Hepatocyte (in vitro differentiated cells): Measurements from ENCODE around the gene AP1G2. TPM values are rescaled to one million over a fixed set of nuclear protein-coding genes. Genes with fewer than 3 reads are reported as not detected.

Source experiments
- DNase-seq: peaks from one replicate; pipeline ENCODE4 v3.0.0-alpha.2; 2016; ENCODE audit warnings: low spot score
- H2AFZ ChIP-seq: fragments of 200-600 bp; sonication (generic); 2 replicates; pipeline ENCODE4 v1.6.0; 2016; ENCODE audit warnings: antibody characterized with exemption, mild to moderate bottlenecking
- H3K27ac ChIP-seq: fragments of 200-600 bp; sonication (generic); 2 replicates; pipeline ENCODE4 v1.5.1; 2016; ENCODE audit warnings: mild to moderate bottlenecking
- H3K27me3 ChIP-seq: fragments of 200-600 bp; sonication (generic); 2 replicates; pipeline ENCODE4 v1.6.1; 2016
- H3K36me3 ChIP-seq: fragments of 200-600 bp; sonication (generic); replicated peaks from 2 replicates; pipeline ENCODE4 v1.5.1; 2016; ENCODE audit warnings: low read depth; ENCODE audit not compliant: insufficient read depth
- H3K4me1 ChIP-seq: fragments of 200-600 bp; sonication (generic); 2 replicates; pipeline ENCODE4 v1.5.1; 2016; ENCODE audit warnings: mild to moderate bottlenecking, moderate library complexity; ENCODE audit not compliant: insufficient read depth
- H3K4me2 ChIP-seq: fragments of 200-600 bp; sonication (generic); 2 replicates; pipeline ENCODE4 v1.6.0; 2016
- H3K4me3 ChIP-seq: fragments of 200-600 bp; sonication (generic); 2 replicates; pipeline ENCODE4 v1.5.1; 2016; ENCODE audit warnings: mild to moderate bottlenecking
- H3K79me2 ChIP-seq: fragments of 200-600 bp; sonication (generic); 2 replicates; pipeline ENCODE4 v1.6.0; 2017; ENCODE audit warnings: mild to moderate bottlenecking
- H3K9me2 ChIP-seq: fragments of 200-600 bp; sonication (generic); replicated peaks from 2 replicates; pipeline ENCODE4 v1.6.0; 2017; ENCODE audit warnings: mild to moderate bottlenecking; ENCODE audit not compliant: insufficient read depth
- H3K9me3 ChIP-seq: fragments of 200-600 bp; sonication (generic); 2 replicates; pipeline ENCODE4 v1.5.1; 2016; ENCODE audit warnings: low read depth, mild to moderate bottlenecking
- H4K20me1 ChIP-seq: fragments of 200-600 bp; sonication (generic); 2 replicates; pipeline ENCODE4 v1.6.0; 2016; ENCODE audit warnings: mild to moderate bottlenecking; ENCODE audit not compliant: insufficient read depth, poor library complexity, severe bottlenecking
- CTCF ChIP-seq: fragments of 200-600 bp; sonication (generic); IDR thresholded peaks from 2 replicates; pipeline ENCODE4 v1.5.1; 2016; ENCODE audit warnings: antibody characterized with exemption, mild to moderate bottlenecking; ENCODE audit not compliant: poor library complexity
- EZH2 ChIP-seq: fragments of 200-600 bp; sonication (generic); IDR thresholded peaks from 2 replicates; pipeline ENCODE4 v1.6.1; 2016; ENCODE audit warnings: antibody characterized with exemption, mild to moderate bottlenecking, borderline replicate concordance
- EZH2phosphoT487 ChIP-seq: fragments of 200-600 bp; sonication (generic); IDR thresholded peaks from one replicate; pipeline ENCODE4 v1.6.1; 2018; ENCODE audit warnings: antibody characterized with exemption, mild to moderate bottlenecking, low read depth, moderate library complexity; ENCODE audit not compliant: unreplicated experiment, severe bottlenecking
- WGBS: methylation state at CpG from one replicate; pipeline ENCODE4 v1.1.6; 2016; ENCODE audit warnings: low lambda C conversion rate; ENCODE audit errors: missing lambda C conversion rate; 5-methylcytosine and 5-hydroxymethylcytosine counted together
- polyA plus RNA-seq: library from polyadenylated mRNA; unstranded; fragments of >200 nt; fragmentation: Nextera tagmentation; extraction: Ambion mirVana; gene quantifications from 2 replicates; pipeline ENCODE4 v1.2.1, GENCODE V29; 2016
- total RNA-seq: library from RNA; depleted of rRNA; stranded (reverse); fragments of >200 nt; gene quantifications from 2 replicates; pipeline ENCODE4 v1.2.3, GENCODE V29; 2014

The AP1G2 gene
- total and polyA plus RNA-seq, 2 experiments from 2014 or later, result 87.5 to 191 TPM

GRCh38 chr14:23522643-23523198 lies 44.9 kb downstream of the AP1G2 start:
- no peaks in the 10 kb centered on the region for H3K9me3 ChIP-seq
- no peak overlapping the region for H2AFZ ChIP-seq
- H3K4me1 ChIP-seq, result no peaks in the 10 kb centered on the region
- H3K27ac ChIP-seq, result no peak overlapping the region
- H3K79me2 ChIP-seq, result no peaks in the 10 kb centered on the region
- 95% methylated on average over 9 of the region's 9 CpGs for WGBS
- H3K36me3 ChIP-seq, result no peaks in the 10 kb centered on the region
- no peak overlapping the region for H3K4me2 ChIP-seq
- DNase-seq, result no peak
- H4K20me1 ChIP-seq, result no peaks in the 10 kb centered on the region
- no peaks in the 10 kb centered on the region for H3K27me3 ChIP-seq
- no peak overlapping the region for H3K4me3 ChIP-seq
- TF ChIP-seq EZH2phosphoT487, result no peak
- TF ChIP-seq CTCF, result no peak
- no peak for TF ChIP-seq EZH2
- H3K9me2 ChIP-seq, result no peaks in the 10 kb centered on the region

GRCh38 chr14:23521785-23522640 lies 45.6 kb downstream of the AP1G2 start:
- Histone ChIP-seq H3K27me3 (no peaks in the 10 kb centered on the region), H3K79me2 (no peaks in the 10 kb centered on the region), H3K4me3 (no peak overlapping the region), H3K27ac (no peak overlapping the region), H3K9me2 (no peaks in the 10 kb centered on the region), H2AFZ (no peak overlapping the region), H4K20me1 (no peaks in the 10 kb centered on the region), H3K4me2 (no peak overlapping the region), H3K36me3 (no peaks in the 10 kb centered on the region), H3K9me3 (no peaks in the 10 kb centered on the region), H3K4me1 (no peaks in the 10 kb centered on the region)
- 93% methylated on average over 19 of the region's 20 CpGs for WGBS
- TF ChIP-seq EZH2 (no peak), CTCF (no peak), EZH2phosphoT487 (no peak)
- DNase-seq, result no peak

- 92% methylated on average over 14 of the region's 14 CpGs for WGBS
- H3K27me3 ChIP-seq, result no peaks in the 10 kb centered on the region
These were observed 46.6 kb downstream of the AP1G2 start for GRCh38 chr14:23520899-23521533.

More at GRCh38 chr14:23520899-23521533, 46.6 kb downstream of the AP1G2 start:
- no peak for DNase-seq
- no peaks in the 10 kb centered on the region for H3K9me2 ChIP-seq
- H2AFZ ChIP-seq, result no peak overlapping the region
- no peaks in the 10 kb centered on the region for H3K36me3 ChIP-seq
- H3K4me2 ChIP-seq, result no peak overlapping the region
- no peaks in the 10 kb centered on the region for H3K4me1 ChIP-seq
- no peak overlapping the region for H3K4me3 ChIP-seq
- H3K9me3 ChIP-seq, result no peaks in the 10 kb centered on the region
- H3K79me2 ChIP-seq, result no peaks in the 10 kb centered on the region
- H4K20me1 ChIP-seq, result no peaks in the 10 kb centered on the region
- H3K27ac ChIP-seq, result no peak overlapping the region
- TF ChIP-seq EZH2 (no peak), CTCF (no peak), EZH2phosphoT487 (no peak)
